Spinal cord (tissue), 10 donors: ENCODE measurements around the gene TSSK1B. TPM values are rescaled to one million over a fixed set of nuclear protein-coding genes. Genes with fewer than 3 reads are reported as not detected.

Source experiments
- DNase-seq, 6 donors: peaks; one replicate each; pipeline versions ENCODE4 v3.0.0 to v3.0.0-alpha.2; 2013 to 2015; ENCODE audit warnings: low spot score in 6 of 6, low read depth in 4 of 6
- H3K27ac ChIP-seq: one replicate; pipeline ENCODE4 v1.5.1; 2013; ENCODE audit warnings: low read depth, low read length, control low read depth
- H3K27me3 ChIP-seq: one replicate; pipeline ENCODE4 v1.6.1; 2013; ENCODE audit warnings: low read length; ENCODE audit not compliant: control insufficient read depth, insufficient read depth
- H3K36me3 ChIP-seq: one replicate; pipeline ENCODE4 v1.6.1; 2013; ENCODE audit warnings: low read length; ENCODE audit not compliant: control insufficient read depth, insufficient read depth
- H3K4me1 ChIP-seq: one replicate; pipeline ENCODE4 v1.6.1; 2013; ENCODE audit warnings: low read length; ENCODE audit not compliant: control insufficient read depth, insufficient read depth
- H3K4me3 ChIP-seq: one replicate; pipeline ENCODE4 v1.5.1; 2013; ENCODE audit warnings: low read depth, low read length, control low read depth
- H3K9me3 ChIP-seq: one replicate; pipeline ENCODE4 v1.6.1; 2013; ENCODE audit warnings: low read length; ENCODE audit not compliant: control insufficient read depth, insufficient read depth
- WGBS: methylation state at CpG from one replicate; pipeline ENCODE4 v1.1.5; 2013; ENCODE audit warnings: missing lambda C conversion rate; ENCODE audit not compliant: insufficient coverage; 5-methylcytosine and 5-hydroxymethylcytosine counted together
- polyA plus RNA-seq, 2 donors: library from polyadenylated mRNA; unstranded; fragments of 120-200 nt; gene quantifications; one replicate each; pipeline ENCODE4 v1.2.1, GENCODE V29; 2013; ENCODE audit not compliant: insufficient read length in 2 of 2
- total RNA-seq, 2 donors: library from RNA; depleted of rRNA in 1 of 2; stranded (reverse); fragments of 120-200 nt in 1 of 2; fragments of >200 nt in 1 of 2; gene quantifications; one replicate each; pipeline versions ENCODE4 v1.2.3 to v1.2.4, GENCODE V29; 2013 to 2014
- donor health status: healthy.

TSSK1B gene
- total and polyA plus RNA-seq, 4 donors: 0.06 to 0.10 (median 0.06) TPM; not detected in 1

GRCh38 chr5:113384782-113385285, 50.0 kb downstream of the TSSK1B start:
- no peaks in the 10 kb centered on the region for H3K36me3 ChIP-seq

GRCh38 chr5:113382731-113383130, 52.1 kb downstream of the TSSK1B start:
- no CpG with 5 or more reads among the region's 1 CpG for WGBS
- Histone ChIP-seq H3K4me3 (no peak overlapping the region), H3K36me3 (no peaks in the 10 kb centered on the region), H3K4me1 (no peaks in the 10 kb centered on the region), H3K27ac (no peak overlapping the region), H3K27me3 (no peaks in the 10 kb centered on the region), H3K9me3 (no peaks in the 10 kb centered on the region)
- DNase-seq: no peak

More at GRCh38 chr5:113384782-113385285, 50.0 kb downstream of the TSSK1B start:
- WGBS: 90% methylated on average over 1 of the region's 4 CpGs
- Histone ChIP-seq H3K9me3 (no peaks in the 10 kb centered on the region), H3K27me3 (no peaks in the 10 kb centered on the region), H3K27ac (no peak overlapping the region), H3K4me3 (no peak overlapping the region), H3K4me1 (no peaks in the 10 kb centered on the region)
- no peak for DNase-seq

Other genes starting within 250 kb of the TSSK1B start
- 10 to 100 TPM; 30.3 to 31.7 TPM for gene MCC, start 53.5 kb upstream of the TSSK1B start, total RNA-seq
- 10 to 100 TPM; 19.2 to 22.9 TPM for gene MCC, start 53.5 kb upstream of the TSSK1B start, polyA plus RNA-seq
- gene YTHDC2, start 78.7 kb upstream of the TSSK1B start, total RNA-seq: 10 to 100 TPM; 24.9 to 44.6 TPM
- gene YTHDC2, start 78.7 kb upstream of the TSSK1B start, polyA plus RNA-seq: 10 to 100 TPM; 24.1 to 25.6 TPM